Astrocyte (in vitro differentiated cells and primary cell): Measurements from ENCODE around the gene TRIM63. TPM values are rescaled to one million over a fixed set of nuclear protein-coding genes. Genes with fewer than 3 reads are reported as not detected.

Source experiments
- DNase-seq: peaks from one replicate; pipeline ENCODE4 v3.0.0-alpha.2; 2010; ENCODE audit warnings: low read depth
- FAIRE-seq: peaks from 2 replicates; lab custom pipeline; 2011; peaks lifted over from hg19 to GRCh38; lab: Jason Lieb, UNC
- H2AFZ ChIP-seq: 2 replicates; pipeline ENCODE4 v1.6.0; 2012; ENCODE audit warnings: low read depth, low read length, inconsistent platforms
- H3K27ac ChIP-seq: 2 replicates; pipeline ENCODE4 v1.5.1; 2011; ENCODE audit warnings: low read depth, low read length, inconsistent platforms
- H3K27me3 ChIP-seq: 2 replicates; pipeline ENCODE4 v1.6.0; 2011; ENCODE audit warnings: low read length, inconsistent platforms; ENCODE audit not compliant: insufficient read depth
- H3K36me3 ChIP-seq: 2 replicates; pipeline ENCODE4 v1.5.1; 2011; ENCODE audit warnings: low read length, inconsistent platforms; ENCODE audit not compliant: insufficient read depth
- H3K4me1 ChIP-seq: 2 replicates; pipeline ENCODE4 v1.5.1; 2011; ENCODE audit warnings: low read length, inconsistent platforms; ENCODE audit not compliant: insufficient read depth
- H3K4me2 ChIP-seq: 2 replicates; pipeline ENCODE4 v1.6.0; 2012; ENCODE audit warnings: low read length, inconsistent platforms
- H3K4me3 ChIP-seq: 2 replicates; pipeline ENCODE4 v1.5.1; 2011; ENCODE audit warnings: low read depth, mild to moderate bottlenecking, low read length, inconsistent platforms; ENCODE audit not compliant: insufficient read depth
- H3K79me2 ChIP-seq: 2 replicates; pipeline ENCODE4 v1.6.0; 2012; ENCODE audit warnings: mild to moderate bottlenecking, low read length, inconsistent platforms; ENCODE audit not compliant: insufficient read depth
- H3K9ac ChIP-seq: 2 replicates; pipeline ENCODE4 v1.6.0; 2012; ENCODE audit warnings: mild to moderate bottlenecking, low read length, inconsistent platforms
- H3K9me3 ChIP-seq: 2 replicates; pipeline ENCODE4 v1.5.1; 2012; ENCODE audit warnings: low read depth, mild to moderate bottlenecking, low read length, inconsistent platforms; ENCODE audit not compliant: insufficient read depth
- H4K20me1 ChIP-seq: 2 replicates; pipeline ENCODE4 v1.6.0; 2012; ENCODE audit warnings: low read length, inconsistent platforms; ENCODE audit not compliant: insufficient read depth
- H3K27ac Mint-ChIP-seq: one replicate; pipeline ENCODE4 v1.8.0; 2021; ENCODE audit warnings: mild to moderate bottlenecking, mixed read lengths; ENCODE audit not compliant: unreplicated experiment
- H3K27me3 Mint-ChIP-seq: one replicate; pipeline ENCODE4 v1.8.0; 2021; ENCODE audit warnings: low read depth, mixed read lengths; ENCODE audit not compliant: unreplicated experiment
- H3K36me3 Mint-ChIP-seq: one replicate; pipeline ENCODE4 v1.8.0; 2021; ENCODE audit warnings: low read depth, mixed read lengths; ENCODE audit not compliant: unreplicated experiment
- H3K4me1 Mint-ChIP-seq: one replicate; pipeline ENCODE4 v1.8.0; 2021; ENCODE audit warnings: low read depth, mixed read lengths; ENCODE audit not compliant: unreplicated experiment
- H3K4me3 Mint-ChIP-seq: one replicate; pipeline ENCODE4 v1.8.0; 2021; ENCODE audit warnings: mild to moderate bottlenecking, moderate library complexity, mixed read lengths; ENCODE audit not compliant: unreplicated experiment
- H3K9me3 Mint-ChIP-seq: one replicate; pipeline ENCODE4 v1.8.0; 2021; ENCODE audit warnings: mild to moderate bottlenecking, mixed read lengths; ENCODE audit not compliant: unreplicated experiment
- EZH2 ChIP-seq: IDR thresholded peaks from 2 replicates; pipeline ENCODE4 v1.6.1; 2012; ENCODE audit warnings: mild to moderate bottlenecking, low read length, inconsistent platforms; ENCODE audit not compliant: insufficient read depth
- total RNA-seq: library from RNA; stranded (reverse); gene quantifications from 2 replicates; pipeline ENCODE4 v1.2.1, GENCODE V29; 2021
- TF ChIP-seq, protein P1 (sequence below): IDR thresholded peaks from 2 replicates; pipeline ENCODE4 v1.5.1; 2011; ENCODE audit warnings: low read depth, mild to moderate bottlenecking, inconsistent platforms, low read length, moderate library complexity; ENCODE audit not compliant: insufficient read depth

TRIM63 gene
- total RNA-seq, 1 donor from 2014 or later = not detected

DNA sequence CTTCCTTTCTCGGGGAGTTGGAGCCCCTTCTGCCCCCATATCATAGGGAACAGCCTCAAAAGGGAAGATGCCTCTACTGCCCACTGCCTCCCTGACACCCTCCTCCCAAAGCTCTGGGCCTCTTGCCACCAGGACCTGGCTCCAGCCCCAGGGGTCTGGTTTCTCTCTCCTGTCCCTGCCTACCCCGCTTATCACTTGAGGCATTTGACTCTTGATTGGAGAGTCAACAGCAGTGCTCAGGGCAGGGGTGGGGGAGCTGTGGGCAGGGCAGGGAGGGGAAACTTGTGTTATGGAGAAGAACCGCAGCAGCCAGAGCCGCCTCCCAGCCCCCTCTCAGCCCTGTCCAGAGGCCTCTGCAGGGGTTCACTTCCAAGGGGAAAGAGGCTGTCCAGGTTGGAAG is 573 bp downstream of the TRIM63 start:
- H4K20me1 ChIP-seq = no peaks in the 10 kb centered on the region
- Mint-ChIP-seq H3K9me3 (no peaks in the 10 kb centered on the region), H3K27me3 (peaks cover 41% of the 10 kb centered on the region), H3K36me3 (no peaks in the 10 kb centered on the region), H3K27ac (no peak overlapping the region), H3K4me3 (no peak overlapping the region), H3K4me1 (no peaks in the 10 kb centered on the region)
- no peak overlapping the region for H3K9ac ChIP-seq
- no peaks in the 10 kb centered on the region for H3K9me3 ChIP-seq
- H3K4me3 ChIP-seq = no peak overlapping the region
- H3K79me2 ChIP-seq = no peaks in the 10 kb centered on the region
- no peaks in the 10 kb centered on the region for H3K36me3 ChIP-seq
- no peak overlapping the region for H3K4me2 ChIP-seq
- H3K27ac ChIP-seq = no peak overlapping the region
- H3K4me1 ChIP-seq = no peaks in the 10 kb centered on the region
- H2AFZ ChIP-seq = no peak overlapping the region
- TF ChIP-seq, protein P1, sequence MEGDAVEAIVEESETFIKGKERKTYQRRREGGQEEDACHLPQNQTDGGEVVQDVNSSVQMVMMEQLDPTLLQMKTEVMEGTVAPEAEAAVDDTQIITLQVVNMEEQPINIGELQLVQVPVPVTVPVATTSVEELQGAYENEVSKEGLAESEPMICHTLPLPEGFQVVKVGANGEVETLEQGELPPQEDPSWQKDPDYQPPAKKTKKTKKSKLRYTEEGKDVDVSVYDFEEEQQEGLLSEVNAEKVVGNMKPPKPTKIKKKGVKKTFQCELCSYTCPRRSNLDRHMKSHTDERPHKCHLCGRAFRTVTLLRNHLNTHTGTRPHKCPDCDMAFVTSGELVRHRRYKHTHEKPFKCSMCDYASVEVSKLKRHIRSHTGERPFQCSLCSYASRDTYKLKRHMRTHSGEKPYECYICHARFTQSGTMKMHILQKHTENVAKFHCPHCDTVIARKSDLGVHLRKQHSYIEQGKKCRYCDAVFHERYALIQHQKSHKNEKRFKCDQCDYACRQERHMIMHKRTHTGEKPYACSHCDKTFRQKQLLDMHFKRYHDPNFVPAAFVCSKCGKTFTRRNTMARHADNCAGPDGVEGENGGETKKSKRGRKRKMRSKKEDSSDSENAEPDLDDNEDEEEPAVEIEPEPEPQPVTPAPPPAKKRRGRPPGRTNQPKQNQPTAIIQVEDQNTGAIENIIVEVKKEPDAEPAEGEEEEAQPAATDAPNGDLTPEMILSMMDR = no peak
- TF ChIP-seq EZH2 = no peak
- H3K27me3 ChIP-seq = peaks cover 29% of the 10 kb centered on the region
- FAIRE-seq (no peak), DNase-seq (no peak)

DNA sequence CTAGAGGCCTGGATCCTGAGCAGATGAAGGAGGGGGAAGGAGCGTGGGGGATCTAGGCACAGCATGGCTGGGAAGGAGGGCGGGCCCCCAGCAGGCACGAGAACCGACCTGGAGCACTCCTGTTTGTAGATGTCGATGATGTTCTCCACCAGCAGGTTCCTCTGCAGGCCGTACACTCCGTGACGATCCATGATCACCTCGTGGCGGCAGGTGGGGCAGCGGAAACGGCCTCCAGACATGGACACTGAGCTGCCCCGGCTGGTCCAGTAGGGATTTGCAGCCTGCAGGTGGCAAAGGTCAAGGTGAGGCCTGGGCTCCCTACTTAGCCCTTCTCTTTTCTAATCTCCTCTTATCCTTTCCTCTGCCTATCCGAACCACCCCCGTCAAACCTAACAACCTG is 1.3 kb downstream of the TRIM63 start:
- no peak for TF ChIP-seq EZH2
- TF ChIP-seq, protein P1 = no peak
- Histone ChIP-seq H3K27ac (no peak overlapping the region), H3K36me3 (no peaks in the 10 kb centered on the region), H2AFZ (no peak overlapping the region), H3K27me3 (peaks cover 33% of the 10 kb centered on the region), H3K4me3 (no peak overlapping the region), H3K4me2 (no peak overlapping the region), H3K9me3 (no peaks in the 10 kb centered on the region), H3K9ac (no peak overlapping the region), H3K79me2 (no peaks in the 10 kb centered on the region), H4K20me1 (no peaks in the 10 kb centered on the region), H3K4me1 (no peaks in the 10 kb centered on the region)
- FAIRE-seq = no peak
- Mint-ChIP-seq H3K36me3 (no peaks in the 10 kb centered on the region), H3K27me3 (peaks cover 45% of the 10 kb centered on the region), H3K4me1 (no peaks in the 10 kb centered on the region), H3K4me3 (no peak overlapping the region), H3K27ac (no peak overlapping the region), H3K9me3 (no peaks in the 10 kb centered on the region)
- DNase-seq = no peak

DNA sequence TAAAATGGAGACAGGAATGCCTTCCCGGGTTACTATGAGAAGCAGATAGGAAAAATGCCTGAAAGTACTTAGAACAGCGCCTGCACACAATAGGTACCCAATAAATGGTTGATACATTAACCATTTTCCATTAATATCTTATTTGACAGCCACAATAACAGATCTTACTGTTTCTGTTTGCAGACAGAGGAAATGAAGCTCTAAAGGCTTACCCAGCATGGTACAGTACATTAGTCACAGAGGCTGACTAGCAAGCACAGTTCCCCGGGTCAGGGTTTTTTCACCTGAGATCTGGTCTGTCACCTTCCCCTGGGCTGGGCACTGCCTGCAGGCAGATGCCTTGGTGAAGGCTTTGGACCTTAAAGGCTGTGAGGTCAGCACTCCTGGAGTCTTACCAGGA is 2.9 kb downstream of the TRIM63 start:
- Histone ChIP-seq H4K20me1 (no peaks in the 10 kb centered on the region), H3K9me3 (no peaks in the 10 kb centered on the region), H3K36me3 (no peaks in the 10 kb centered on the region), H2AFZ (no peak overlapping the region), H3K4me3 (no peak overlapping the region), H3K27ac (no peak overlapping the region), H3K79me2 (no peaks in the 10 kb centered on the region), H3K27me3 (peaks cover 36% of the 10 kb centered on the region), H3K9ac (no peak overlapping the region), H3K4me2 (no peak overlapping the region), H3K4me1 (no peaks in the 10 kb centered on the region)
- Mint-ChIP-seq H3K36me3 (no peaks in the 10 kb centered on the region), H3K4me3 (no peak overlapping the region), H3K9me3 (no peaks in the 10 kb centered on the region), H3K4me1 (no peaks in the 10 kb centered on the region), H3K27me3 (peaks cover 55% of the 10 kb centered on the region), H3K27ac (no peak overlapping the region)
- FAIRE-seq (no peak), DNase-seq (no peak)
- no peak for TF ChIP-seq EZH2
- TF ChIP-seq, protein P1 = no peak
